ENCODE measurements around the gene ADAMTS7.
"Not testable (repeated sequence)": the region's sequence is repeated elsewhere in the genome, so short reads cannot be mapped to it uniquely, and the experiment has no call there.

The ADAMTS7 gene

DNA sequence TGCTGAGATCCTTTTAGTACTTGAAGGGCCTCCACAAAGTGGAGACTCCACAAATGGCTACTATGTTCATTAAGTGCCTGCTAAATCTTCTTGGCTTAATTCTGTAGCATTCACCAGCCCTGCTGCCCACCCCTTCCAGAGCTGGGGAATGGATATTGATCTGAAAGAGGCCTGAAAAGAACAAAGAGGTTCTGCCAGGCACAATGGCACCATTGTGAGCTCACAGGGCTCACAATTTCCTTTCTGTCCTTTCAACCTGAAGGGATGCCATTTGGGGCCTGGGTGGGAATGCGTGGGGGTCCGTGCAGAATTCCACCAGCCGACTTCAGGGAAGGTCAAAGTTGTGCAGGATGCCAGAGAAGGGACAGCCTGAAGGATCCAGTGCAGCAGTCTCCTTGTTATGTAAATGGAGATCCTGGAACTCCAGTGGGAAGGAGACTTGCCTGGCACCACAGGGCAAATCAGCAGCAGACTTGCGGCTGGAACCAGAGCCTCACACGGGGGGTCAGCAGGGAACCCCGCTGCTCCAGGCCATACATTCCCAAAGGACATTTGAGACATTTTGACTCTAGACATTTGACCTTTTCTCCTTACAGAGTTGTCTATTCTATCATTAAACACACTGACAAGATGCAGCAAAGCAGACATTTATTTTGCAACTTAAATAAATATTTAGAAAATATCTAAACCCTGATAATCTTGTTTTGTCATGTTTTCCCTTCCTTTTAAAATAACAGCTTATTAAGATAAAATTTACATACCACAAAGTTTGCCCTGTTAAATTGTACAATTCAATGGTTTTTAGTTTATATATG lies 39.9 kb upstream of the ADAMTS7 start:
- DNase-seq (ENCODE audit: low read depth), result no peak
- no peak overlapping the region for H3K4me3 ChIP-seq (ENCODE audit: control insufficient read depth, low read depth, low read length)
- TF ChIP-seq, protein P1, sequence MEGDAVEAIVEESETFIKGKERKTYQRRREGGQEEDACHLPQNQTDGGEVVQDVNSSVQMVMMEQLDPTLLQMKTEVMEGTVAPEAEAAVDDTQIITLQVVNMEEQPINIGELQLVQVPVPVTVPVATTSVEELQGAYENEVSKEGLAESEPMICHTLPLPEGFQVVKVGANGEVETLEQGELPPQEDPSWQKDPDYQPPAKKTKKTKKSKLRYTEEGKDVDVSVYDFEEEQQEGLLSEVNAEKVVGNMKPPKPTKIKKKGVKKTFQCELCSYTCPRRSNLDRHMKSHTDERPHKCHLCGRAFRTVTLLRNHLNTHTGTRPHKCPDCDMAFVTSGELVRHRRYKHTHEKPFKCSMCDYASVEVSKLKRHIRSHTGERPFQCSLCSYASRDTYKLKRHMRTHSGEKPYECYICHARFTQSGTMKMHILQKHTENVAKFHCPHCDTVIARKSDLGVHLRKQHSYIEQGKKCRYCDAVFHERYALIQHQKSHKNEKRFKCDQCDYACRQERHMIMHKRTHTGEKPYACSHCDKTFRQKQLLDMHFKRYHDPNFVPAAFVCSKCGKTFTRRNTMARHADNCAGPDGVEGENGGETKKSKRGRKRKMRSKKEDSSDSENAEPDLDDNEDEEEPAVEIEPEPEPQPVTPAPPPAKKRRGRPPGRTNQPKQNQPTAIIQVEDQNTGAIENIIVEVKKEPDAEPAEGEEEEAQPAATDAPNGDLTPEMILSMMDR (IDR thresholded peaks at IDR 0.05; ENCODE audit: control insufficient read depth, insufficient read depth, low read depth, low read length, missing control alignments), result no peak

DNA sequence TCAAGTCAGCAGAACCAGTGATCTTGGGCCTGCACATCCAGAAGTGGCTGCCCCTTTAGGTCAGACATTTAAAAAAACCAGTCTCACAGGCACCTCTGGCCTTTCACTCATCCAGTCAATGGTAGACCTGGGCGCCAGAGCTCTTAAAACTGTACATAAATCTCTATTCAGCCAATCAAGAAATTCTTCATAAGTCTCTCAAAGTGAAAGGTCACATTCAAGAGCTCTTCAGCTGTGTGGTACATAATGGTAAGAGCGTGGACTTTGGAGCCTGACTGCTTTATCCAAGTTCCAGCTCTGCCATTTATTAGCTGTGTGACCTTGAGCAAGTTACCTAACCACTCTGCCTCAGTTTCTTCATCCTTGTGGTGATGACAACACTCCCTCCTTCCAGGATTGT lies 39.1 kb upstream of the ADAMTS7 start:
- DNase-seq (ENCODE audit: low read depth), result no peak
- TF ChIP-seq, protein P1 (IDR thresholded peaks at IDR 0.05; ENCODE audit: control insufficient read depth, insufficient read depth, low read depth, low read length, missing control alignments), result no peak
- H3K4me3 ChIP-seq (ENCODE audit: control insufficient read depth, low read depth, low read length), result no peak overlapping the region

DNA sequence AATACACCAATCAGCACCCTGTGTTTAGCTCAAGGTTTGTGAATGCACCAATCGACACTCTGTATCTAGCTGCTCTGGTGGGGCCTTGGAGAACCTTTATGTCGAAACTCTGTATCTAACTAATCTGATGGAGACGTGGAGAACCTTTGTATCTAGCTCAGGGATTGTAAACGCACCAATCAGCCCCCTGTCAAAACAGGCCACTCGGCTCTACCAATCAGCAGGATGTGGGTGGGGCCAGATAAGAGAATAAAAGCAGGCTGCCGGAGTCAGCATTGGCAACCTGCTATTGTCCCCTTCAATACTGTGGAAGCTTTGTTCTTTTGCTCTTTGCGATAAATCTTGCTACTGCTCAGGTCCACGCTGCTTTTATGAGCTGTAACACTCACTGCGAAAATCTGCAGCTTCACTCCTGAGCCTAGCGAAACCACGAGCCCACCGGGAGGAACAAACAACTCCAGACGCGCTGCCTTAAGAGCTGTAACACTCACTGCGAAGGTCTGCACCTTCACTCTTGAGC lies 36.2 kb upstream of the ADAMTS7 start:
- not testable (repeated sequence) for DNase-seq (ENCODE audit: low read depth); H3K4me3 ChIP-seq (ENCODE audit: control insufficient read depth, low read depth, low read length)

DNA sequence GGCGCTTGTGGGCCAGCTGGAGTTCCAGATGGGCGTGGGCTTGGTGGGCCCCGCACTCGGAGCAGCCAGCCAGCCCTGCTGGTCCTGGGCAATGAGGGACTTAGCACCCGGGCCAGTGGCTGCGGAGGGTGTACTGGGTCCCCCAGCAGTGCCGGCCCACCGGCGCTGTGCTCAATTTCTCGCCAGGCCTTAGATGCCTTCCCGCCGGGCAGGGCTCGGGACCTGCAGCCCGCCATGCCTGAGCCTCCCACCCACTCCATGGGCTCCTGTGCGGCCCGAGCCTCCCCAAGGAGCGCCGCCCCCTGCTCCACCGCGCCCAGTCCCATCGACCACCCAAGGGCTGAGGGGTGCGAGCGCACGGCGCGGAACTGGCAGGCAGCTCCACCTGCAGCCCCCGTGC lies 35.6 kb upstream of the ADAMTS7 start:
- not testable (repeated sequence) for H3K4me3 ChIP-seq (ENCODE audit: control insufficient read depth, low read depth, low read length); DNase-seq (ENCODE audit: low read depth)

DNA sequence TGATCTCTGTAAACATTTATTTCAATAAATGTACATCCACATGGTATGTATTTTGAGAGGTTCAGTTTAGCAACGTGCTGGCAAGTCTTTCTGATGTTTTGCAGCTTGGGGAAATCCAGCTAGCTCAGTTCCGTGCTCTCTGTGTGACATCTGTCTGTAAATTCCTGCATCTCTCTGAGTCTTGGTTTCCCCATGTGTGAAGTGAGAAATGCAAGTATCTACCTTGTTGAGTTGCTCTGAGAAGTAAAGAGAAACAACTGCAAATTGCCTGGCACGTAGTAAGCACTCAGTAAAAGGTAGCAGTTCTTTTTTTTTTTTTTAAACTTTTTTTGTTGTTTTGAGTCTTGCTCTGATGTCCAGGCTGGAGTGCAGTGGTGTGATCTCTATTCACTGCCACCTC lies 31.3 kb upstream of the ADAMTS7 start:
- no peak overlapping the region for H3K4me3 ChIP-seq (ENCODE audit: control insufficient read depth, low read depth, low read length)
- no peak for DNase-seq (ENCODE audit: low read depth)
- TF ChIP-seq, protein P1 (IDR thresholded peaks at IDR 0.05; ENCODE audit: control insufficient read depth, insufficient read depth, low read depth, low read length, missing control alignments), result no peak

DNA sequence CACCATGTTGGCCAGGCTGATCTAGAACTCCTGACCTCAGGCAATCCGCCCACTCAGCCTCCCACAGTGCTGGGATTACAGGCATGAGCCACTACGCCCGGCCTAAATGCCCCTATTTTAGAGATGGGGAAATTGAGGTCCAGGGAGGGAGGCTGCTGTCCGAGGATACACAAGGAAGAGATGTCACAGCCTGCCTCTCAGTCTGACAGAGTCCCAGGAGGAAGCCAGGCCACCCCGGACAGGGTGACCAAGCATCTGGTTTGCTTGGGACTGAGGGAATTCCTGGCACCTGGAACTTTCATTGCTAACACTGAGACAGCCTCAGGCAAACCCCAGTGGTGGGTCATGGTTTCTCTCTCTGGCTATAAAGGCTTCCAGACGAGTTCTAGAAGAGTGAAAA lies 30.6 kb upstream of the ADAMTS7 start:
- H3K4me3 ChIP-seq (ENCODE audit: control insufficient read depth, low read depth, low read length), result no peak overlapping the region
- TF ChIP-seq, protein P1 (IDR thresholded peaks at IDR 0.05; ENCODE audit: control insufficient read depth, insufficient read depth, low read depth, low read length, missing control alignments), result no peak
- no peak for DNase-seq (ENCODE audit: low read depth)

DNA sequence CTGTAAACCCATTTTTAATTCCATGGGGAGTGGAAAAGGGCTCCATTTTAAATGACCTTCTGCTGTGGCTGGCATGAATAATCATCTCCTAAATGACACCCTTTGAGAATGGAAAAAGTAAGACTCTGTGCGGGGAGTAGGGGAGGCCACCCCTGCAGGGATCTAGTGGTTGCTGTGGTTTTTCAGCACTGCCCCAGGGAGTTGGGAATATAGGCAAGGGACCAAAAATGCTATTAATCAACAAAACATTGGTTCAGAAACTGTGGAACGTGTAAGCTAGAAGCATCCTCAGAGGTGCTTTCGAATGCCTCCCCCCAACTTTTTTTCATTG lies 30.1 kb upstream of the ADAMTS7 start:
- H3K4me3 ChIP-seq (ENCODE audit: control insufficient read depth, low read depth, low read length), result no peak overlapping the region
- TF ChIP-seq, protein P1 (IDR thresholded peaks at IDR 0.05; ENCODE audit: control insufficient read depth, insufficient read depth, low read depth, low read length, missing control alignments), result no peak
- DNase-seq (ENCODE audit: low read depth), result no peak

All from AG09309 (cell line).